GM23338 (cell line): ENCODE results near the gene TMEM236. TPM values are rescaled to one million over a fixed set of nuclear protein-coding genes. Genes with fewer than 3 reads are reported as not detected.

ENCODE experiments used
- ATAC-seq: fragments of 200-7000 bp; cut with Tn5 transposase; 3 replicates; pipeline ENCODE4 v1.9.1; 2020
- DNase-seq: peaks from one replicate; pipeline ENCODE4 v3.0.0-alpha.2; 2015; ENCODE audit warnings: low spot score
- H2AFZ ChIP-seq: fragments of 200-600 bp; sonication (generic); 2 replicates; pipeline ENCODE4 v1.8.0; 2016; ENCODE audit warnings: antibody characterized with exemption, mild to moderate bottlenecking, moderate library complexity
- H3F3A ChIP-seq: fragments of 200-600 bp; sonication (generic); replicated peaks from 2 replicates; pipeline ENCODE4 v1.8.0; 2017; ENCODE audit warnings: antibody characterized with exemption, mixed run types, low read depth
- H3K27ac ChIP-seq: fragments of 200-600 bp; sonication (generic); 2 replicates; pipeline ENCODE4 v1.6.1; 2016; ENCODE audit warnings: low read depth
- H3K27me3 ChIP-seq: fragments of 200-600 bp; sonication (generic); 2 replicates; pipeline ENCODE4 v1.8.0; 2016; ENCODE audit warnings: mild to moderate bottlenecking, mixed run types, moderate library complexity; ENCODE audit not compliant: insufficient read depth
- H3K36me3 ChIP-seq: fragments of 200-600 bp; sonication (generic); 2 replicates; pipeline ENCODE4 v1.8.0; 2016; ENCODE audit warnings: mild to moderate bottlenecking; ENCODE audit not compliant: insufficient read depth
- H3K4me1 ChIP-seq: fragments of 200-600 bp; sonication (generic); 2 replicates; pipeline ENCODE4 v1.8.0; 2016; ENCODE audit warnings: mild to moderate bottlenecking, moderate library complexity; ENCODE audit not compliant: insufficient read depth
- H3K4me2 ChIP-seq: fragments of 200-600 bp; sonication (generic); 2 replicates; pipeline ENCODE4 v1.7.1; 2017; ENCODE audit warnings: mixed run types
- H3K4me3 ChIP-seq: fragments of 200-600 bp; sonication (generic); 2 replicates; pipeline ENCODE4 v1.6.1; 2016; ENCODE audit warnings: mixed run types
- H3K79me2 ChIP-seq: fragments of 200-600 bp; sonication (generic); replicated peaks from 2 replicates; pipeline ENCODE4 v1.8.0; 2017; ENCODE audit warnings: mild to moderate bottlenecking; ENCODE audit not compliant: insufficient read depth
- H3K9me2 ChIP-seq: fragments of 200-600 bp; sonication (generic); 2 replicates; pipeline ENCODE4 v1.8.0; 2017; ENCODE audit not compliant: insufficient read depth
- H4K20me1 ChIP-seq: fragments of 200-600 bp; sonication (generic); replicated peaks from 2 replicates; pipeline ENCODE4 v1.8.0; 2017; ENCODE audit warnings: mild to moderate bottlenecking; ENCODE audit not compliant: insufficient read depth
- H3K27ac Mint-ChIP-seq: 2 replicates; pipeline ENCODE4 v1.8.0; 2020; ENCODE audit warnings: inconsistent platforms, mild to moderate bottlenecking, moderate library complexity, mixed read lengths
- H3K27me3 Mint-ChIP-seq: 3 replicates; pipeline ENCODE4 v1.8.0; 2022; ENCODE audit warnings: low read depth, mild to moderate bottlenecking, moderate library complexity, mixed read lengths, inconsistent platforms; ENCODE audit not compliant: insufficient read depth, poor library complexity
- H3K36me3 Mint-ChIP-seq: 3 replicates; pipeline ENCODE4 v1.8.0; 2021; ENCODE audit warnings: low read depth, mild to moderate bottlenecking, inconsistent platforms, moderate library complexity, mixed read lengths
- H3K4me1 Mint-ChIP-seq: 3 replicates; pipeline ENCODE4 v1.8.0; 2020; ENCODE audit warnings: mild to moderate bottlenecking, inconsistent platforms, mixed read lengths
- H3K4me3 Mint-ChIP-seq: 3 replicates; pipeline ENCODE4 v1.8.0; 2021; ENCODE audit warnings: moderate library complexity, mild to moderate bottlenecking, inconsistent platforms, mixed read lengths
- H3K9me3 Mint-ChIP-seq: 3 replicates; pipeline ENCODE4 v1.8.0; 2020; ENCODE audit warnings: moderate library complexity, mild to moderate bottlenecking, inconsistent platforms, mixed read lengths
- CREB1 ChIP-seq: fragments of 250-450 bp; sonication (Bioruptor Pico); IDR thresholded peaks from 2 replicates; pipeline ENCODE4 v1.5.0; 2020; ENCODE audit warnings: low read depth, mild to moderate bottlenecking, moderate library complexity
- EZH2 ChIP-seq: fragments of 200-600 bp; sonication (generic); IDR thresholded peaks from one replicate; pipeline ENCODE4 v1.8.0; 2017; ENCODE audit warnings: antibody characterized with exemption, mild to moderate bottlenecking, low read depth; ENCODE audit not compliant: unreplicated experiment
- JUNB ChIP-seq: IDR thresholded peaks from one replicate; pipeline ENCODE4 v1.6.1; 2016; ENCODE audit warnings: antibody characterized with exemption; ENCODE audit not compliant: unreplicated experiment
- NANOG ChIP-seq: IDR thresholded peaks from 2 replicates; pipeline ENCODE4 v1.6.1; 2016; ENCODE audit warnings: antibody characterized with exemption, borderline replicate concordance
- STAT1 ChIP-seq: IDR thresholded peaks from one replicate; pipeline ENCODE4 v1.6.1; 2016; ENCODE audit warnings: antibody characterized with exemption; ENCODE audit not compliant: unreplicated experiment
- ZNF331 ChIP-seq: fragments of 250-450 bp; sonication (Bioruptor Pico); IDR thresholded peaks from 2 replicates; pipeline ENCODE4 v1.5.0; 2020; ENCODE audit warnings: low read depth, mild to moderate bottlenecking, moderate library complexity
- polyA plus RNA-seq: library from polyadenylated mRNA; unstranded; fragments of >200 nt; fragmentation: Nextera tagmentation; extraction: Ambion mirVana; gene quantifications from 2 replicates; pipeline ENCODE4 v1.2.1, GENCODE V29; 2016
- total RNA-seq: library from RNA; depleted of rRNA; stranded (reverse); fragments of >200 nt; shearing (Covaris generic); gene quantifications from 2 replicates; pipeline ENCODE4 v1.2.3, GENCODE V29; 2014
- TF ChIP-seq, protein P1 (sequence below): IDR thresholded peaks from one replicate; pipeline ENCODE4 v1.6.1; 2018; ENCODE audit warnings: antibody characterized with exemption; ENCODE audit not compliant: unreplicated experiment
- TF ChIP-seq, protein P2 (sequence below), 2 experiments: fragments of 200-600 bp in 1 of 2; sonication (generic) in 1 of 2; conservative IDR thresholded peaks; 2 replicates each; pipeline versions ENCODE4 v1.5.1 to v1.6.1; 2016 to 2017; ENCODE audit warnings: antibody characterized with exemption in 2 of 2, low read depth in 2 of 2, mild to moderate bottlenecking in 2 of 2, moderate library complexity in 1 of 2
- TF ChIP-seq, protein P3 (sequence below): IDR thresholded peaks from 2 replicates; pipeline ENCODE4 v1.6.1; 2016; ENCODE audit warnings: antibody characterized with exemption

Gene TMEM236
- total and polyA plus RNA-seq, 2 experiments from 2014 or later: 0.03 TPM

DNA sequence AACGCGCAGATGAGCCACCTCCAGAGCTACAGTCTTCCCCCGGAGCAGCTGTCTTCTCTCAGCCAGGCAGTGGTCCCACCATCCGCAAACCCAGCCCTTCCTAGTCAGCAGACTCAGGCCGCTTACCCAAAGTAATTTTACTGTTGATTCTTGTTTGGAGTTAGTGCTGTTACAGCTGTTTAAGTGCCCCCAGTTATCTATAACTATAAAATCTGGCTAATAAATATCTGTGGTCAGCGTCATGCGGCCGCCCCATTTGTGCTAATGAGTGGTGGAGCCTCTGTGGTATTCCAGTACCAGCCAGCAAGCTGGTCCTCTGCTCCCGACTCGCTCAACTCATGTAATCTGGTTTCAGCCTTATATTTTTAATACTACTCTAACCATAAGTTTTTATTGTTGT, 43.2 kb upstream of the TMEM236 start:
- TF ChIP-seq JUNB: no peak
- TF ChIP-seq EZH2: no peak
- TF ChIP-seq, protein P1, sequence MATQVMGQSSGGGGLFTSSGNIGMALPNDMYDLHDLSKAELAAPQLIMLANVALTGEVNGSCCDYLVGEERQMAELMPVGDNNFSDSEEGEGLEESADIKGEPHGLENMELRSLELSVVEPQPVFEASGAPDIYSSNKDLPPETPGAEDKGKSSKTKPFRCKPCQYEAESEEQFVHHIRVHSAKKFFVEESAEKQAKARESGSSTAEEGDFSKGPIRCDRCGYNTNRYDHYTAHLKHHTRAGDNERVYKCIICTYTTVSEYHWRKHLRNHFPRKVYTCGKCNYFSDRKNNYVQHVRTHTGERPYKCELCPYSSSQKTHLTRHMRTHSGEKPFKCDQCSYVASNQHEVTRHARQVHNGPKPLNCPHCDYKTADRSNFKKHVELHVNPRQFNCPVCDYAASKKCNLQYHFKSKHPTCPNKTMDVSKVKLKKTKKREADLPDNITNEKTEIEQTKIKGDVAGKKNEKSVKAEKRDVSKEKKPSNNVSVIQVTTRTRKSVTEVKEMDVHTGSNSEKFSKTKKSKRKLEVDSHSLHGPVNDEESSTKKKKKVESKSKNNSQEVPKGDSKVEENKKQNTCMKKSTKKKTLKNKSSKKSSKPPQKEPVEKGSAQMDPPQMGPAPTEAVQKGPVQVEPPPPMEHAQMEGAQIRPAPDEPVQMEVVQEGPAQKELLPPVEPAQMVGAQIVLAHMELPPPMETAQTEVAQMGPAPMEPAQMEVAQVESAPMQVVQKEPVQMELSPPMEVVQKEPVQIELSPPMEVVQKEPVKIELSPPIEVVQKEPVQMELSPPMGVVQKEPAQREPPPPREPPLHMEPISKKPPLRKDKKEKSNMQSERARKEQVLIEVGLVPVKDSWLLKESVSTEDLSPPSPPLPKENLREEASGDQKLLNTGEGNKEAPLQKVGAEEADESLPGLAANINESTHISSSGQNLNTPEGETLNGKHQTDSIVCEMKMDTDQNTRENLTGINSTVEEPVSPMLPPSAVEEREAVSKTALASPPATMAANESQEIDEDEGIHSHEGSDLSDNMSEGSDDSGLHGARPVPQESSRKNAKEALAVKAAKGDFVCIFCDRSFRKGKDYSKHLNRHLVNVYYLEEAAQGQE: no peak
- TF ChIP-seq, protein P2, sequence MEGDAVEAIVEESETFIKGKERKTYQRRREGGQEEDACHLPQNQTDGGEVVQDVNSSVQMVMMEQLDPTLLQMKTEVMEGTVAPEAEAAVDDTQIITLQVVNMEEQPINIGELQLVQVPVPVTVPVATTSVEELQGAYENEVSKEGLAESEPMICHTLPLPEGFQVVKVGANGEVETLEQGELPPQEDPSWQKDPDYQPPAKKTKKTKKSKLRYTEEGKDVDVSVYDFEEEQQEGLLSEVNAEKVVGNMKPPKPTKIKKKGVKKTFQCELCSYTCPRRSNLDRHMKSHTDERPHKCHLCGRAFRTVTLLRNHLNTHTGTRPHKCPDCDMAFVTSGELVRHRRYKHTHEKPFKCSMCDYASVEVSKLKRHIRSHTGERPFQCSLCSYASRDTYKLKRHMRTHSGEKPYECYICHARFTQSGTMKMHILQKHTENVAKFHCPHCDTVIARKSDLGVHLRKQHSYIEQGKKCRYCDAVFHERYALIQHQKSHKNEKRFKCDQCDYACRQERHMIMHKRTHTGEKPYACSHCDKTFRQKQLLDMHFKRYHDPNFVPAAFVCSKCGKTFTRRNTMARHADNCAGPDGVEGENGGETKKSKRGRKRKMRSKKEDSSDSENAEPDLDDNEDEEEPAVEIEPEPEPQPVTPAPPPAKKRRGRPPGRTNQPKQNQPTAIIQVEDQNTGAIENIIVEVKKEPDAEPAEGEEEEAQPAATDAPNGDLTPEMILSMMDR (conservative IDR thresholded peaks at IDR 0.05; ENCODE audit: low read depth in 2 of 2): no peak
- TF ChIP-seq STAT1: no peak
- no peak for TF ChIP-seq ZNF331
- TF ChIP-seq, protein P3, sequence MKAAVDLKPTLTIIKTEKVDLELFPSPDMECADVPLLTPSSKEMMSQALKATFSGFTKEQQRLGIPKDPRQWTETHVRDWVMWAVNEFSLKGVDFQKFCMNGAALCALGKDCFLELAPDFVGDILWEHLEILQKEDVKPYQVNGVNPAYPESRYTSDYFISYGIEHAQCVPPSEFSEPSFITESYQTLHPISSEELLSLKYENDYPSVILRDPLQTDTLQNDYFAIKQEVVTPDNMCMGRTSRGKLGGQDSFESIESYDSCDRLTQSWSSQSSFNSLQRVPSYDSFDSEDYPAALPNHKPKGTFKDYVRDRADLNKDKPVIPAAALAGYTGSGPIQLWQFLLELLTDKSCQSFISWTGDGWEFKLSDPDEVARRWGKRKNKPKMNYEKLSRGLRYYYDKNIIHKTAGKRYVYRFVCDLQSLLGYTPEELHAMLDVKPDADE: no peak
- no peak for TF ChIP-seq NANOG
- no peak for TF ChIP-seq CREB1
- H3K27me3 Mint-ChIP-seq: peaks cover 2% of the 10 kb centered on the region
- H3F3A ChIP-seq: no peaks in the 10 kb centered on the region
- no peak overlapping the region for H3K27ac Mint-ChIP-seq
- H2AFZ ChIP-seq: no peak overlapping the region
- no peaks in the 10 kb centered on the region for H3K9me2 ChIP-seq
- H3K9me3 Mint-ChIP-seq: no peaks in the 10 kb centered on the region
- DNase-seq: no peak
- no peak overlapping the region for H3K4me2 ChIP-seq
- no peak overlapping the region for H3K4me3 ChIP-seq
- no peak overlapping the region for H3K4me3 Mint-ChIP-seq
- peaks cover 7% of the 10 kb centered on the region; the same call in 1 of the 2 replicates for H4K20me1 ChIP-seq
- peaks cover 7% of the 10 kb centered on the region; the same call in 2 of the 3 replicates for H3K4me1 Mint-ChIP-seq
- peaks cover 31% of the 10 kb centered on the region; the same call in 2 of the 3 replicates for H3K36me3 Mint-ChIP-seq
- peaks cover 25% of the 10 kb centered on the region for H3K36me3 ChIP-seq
- no peak overlapping the region for H3K27ac ChIP-seq
- no peak for ATAC-seq
- no peaks in the 10 kb centered on the region for H3K4me1 ChIP-seq
- H3K79me2 ChIP-seq: no peaks in the 10 kb centered on the region
- H3K27me3 ChIP-seq: no peaks in the 10 kb centered on the region

DNA sequence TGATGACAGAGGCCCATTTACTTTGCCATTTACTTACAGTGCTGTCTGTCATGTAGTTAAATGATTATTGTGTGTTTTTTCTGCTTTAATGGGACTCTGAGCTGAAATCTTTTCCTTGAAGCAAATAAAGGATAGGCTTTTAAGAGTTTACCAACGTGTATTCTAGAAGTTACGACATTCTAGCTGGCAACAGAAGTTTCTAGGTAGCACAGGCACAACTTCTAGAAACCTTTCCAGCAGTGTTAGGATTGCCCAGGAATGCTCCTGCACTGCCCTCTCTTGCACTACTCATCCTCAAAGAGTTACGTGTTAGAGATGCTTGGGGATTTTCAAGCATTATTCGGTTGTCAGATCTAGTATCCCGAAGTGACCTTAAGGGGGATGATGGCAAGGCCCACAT, 42.5 kb upstream of the TMEM236 start:
- H3K36me3 Mint-ChIP-seq: peaks cover 36% of the 10 kb centered on the region
- Histone ChIP-seq H2AFZ (no peak overlapping the region), H4K20me1 (peaks cover 7% of the 10 kb centered on the region; the same call in 1 of the 2 replicates), H3K79me2 (no peaks in the 10 kb centered on the region), H3F3A (no peaks in the 10 kb centered on the region), H3K27me3 (no peaks in the 10 kb centered on the region), H3K27ac (no peak overlapping the region), H3K9me2 (no peaks in the 10 kb centered on the region), H3K4me1 (no peaks in the 10 kb centered on the region), H3K36me3 (peaks cover 29% of the 10 kb centered on the region), H3K4me2 (no peak overlapping the region), H3K4me3 (no peak overlapping the region)
- ATAC-seq (no peak), DNase-seq (no peak)
- peaks cover 2% of the 10 kb centered on the region for H3K27me3 Mint-ChIP-seq
- TF ChIP-seq, protein P1: no peak
- TF ChIP-seq NANOG (no peak), ZNF331 (no peak)
- no peak overlapping the region for H3K27ac Mint-ChIP-seq
- no peak overlapping the region for H3K4me3 Mint-ChIP-seq
- no peaks in the 10 kb centered on the region for H3K9me3 Mint-ChIP-seq
- H3K4me1 Mint-ChIP-seq: peaks cover 7% of the 10 kb centered on the region; the same call in 2 of the 3 replicates
